PC-9 (cell line): Measurements from ENCODE around the gene SLC46A3. TPM values are rescaled to one million over a fixed set of nuclear protein-coding genes. Genes with fewer than 3 reads are reported as not detected.
"Not testable (repeated sequence)": the region's sequence is repeated elsewhere in the genome, so short reads cannot be mapped to it uniquely, and the experiment has no call there.

Source experiments
- BruUV-seq: library from RNA; stranded (reverse); fragments of 400-500 nt; replicated peaks from 2 replicates; lab custom pipeline; 2021; lab: Mats Ljungman, UMichigan
- CTCF ChIA-PET: fragments of 300-600 bp; sonication (Branson Sonifier 250); formaldehyde crosslinking; loops from one replicate; lab custom pipeline; 2022; ENCODE audit warnings: antibody characterized with exemption; lab: Charles Lee
- POLR2A ChIA-PET: fragments of 300-600 bp; sonication (Branson Sonifier 250); formaldehyde crosslinking; loops from one replicate; lab custom pipeline; 2022; ENCODE audit warnings: antibody characterized with exemption; ENCODE audit not compliant: unreplicated experiment; lab: Charles Lee
- DNase-seq, 2 experiments: peaks; one replicate each; pipeline versions ENCODE4 v3.0.0 to v3.0.0-alpha.2; 2015 to 2022; ENCODE audit warnings: mixed read lengths in 1 of 2
- H2AFZ ChIP-seq: fragments of 200-600 bp; sonication (generic); 2 replicates; pipeline ENCODE4 v1.8.1; 2017; ENCODE audit warnings: antibody characterized with exemption
- H3F3A ChIP-seq: fragments of 200-600 bp; sonication (generic); 2 replicates; pipeline ENCODE4 v1.8.1; 2017; ENCODE audit warnings: antibody characterized with exemption, mild to moderate bottlenecking, low read depth; ENCODE audit not compliant: insufficient read depth
- H3K27ac ChIP-seq: fragments of 200-600 bp; sonication (generic); 2 replicates; pipeline ENCODE4 v1.6.1; 2016; ENCODE audit warnings: mixed run types
- H3K27me3 ChIP-seq: fragments of 200-600 bp; sonication (generic); 2 replicates; pipeline ENCODE4 v1.6.1; 2016; ENCODE audit warnings: low read depth, mixed run types; ENCODE audit not compliant: insufficient read depth
- H3K36me3 ChIP-seq: fragments of 200-600 bp; sonication (generic); 2 replicates; pipeline ENCODE4 v1.6.1; 2016; ENCODE audit warnings: low read depth, mixed run types
- H3K4me1 ChIP-seq: fragments of 200-600 bp; sonication (generic); replicated peaks from 2 replicates; pipeline ENCODE4 v1.6.1; 2016; ENCODE audit warnings: mixed run types; ENCODE audit not compliant: insufficient read depth
- H3K4me2 ChIP-seq: fragments of 200-600 bp; sonication (generic); 2 replicates; pipeline ENCODE4 v1.6.1; 2017; ENCODE audit warnings: mixed run types
- H3K4me3 ChIP-seq: fragments of 200-600 bp; sonication (generic); 2 replicates; pipeline ENCODE4 v1.6.1; 2016; ENCODE audit warnings: mixed run types
- H3K79me2 ChIP-seq: fragments of 200-600 bp; sonication (generic); 2 replicates; pipeline ENCODE4 v1.6.1; 2017; ENCODE audit warnings: low read depth, mixed run types
- H3K9me2 ChIP-seq: fragments of 200-600 bp; sonication (generic); 2 replicates; pipeline ENCODE4 v1.8.1; 2017; ENCODE audit warnings: mild to moderate bottlenecking; ENCODE audit not compliant: insufficient read depth
- H3K9me3 ChIP-seq: fragments of 200-600 bp; sonication (generic); 2 replicates; pipeline ENCODE4 v1.8.1; 2016; ENCODE audit warnings: low read depth; ENCODE audit not compliant: insufficient read depth
- H4K20me1 ChIP-seq: fragments of 200-600 bp; sonication (generic); 2 replicates; pipeline ENCODE4 v1.8.1; 2017; ENCODE audit not compliant: insufficient read depth
- EZH2 ChIP-seq: fragments of 200-600 bp; sonication (generic); IDR thresholded peaks from 2 replicates; pipeline ENCODE4 v1.8.0; 2017; ENCODE audit warnings: antibody characterized with exemption, low read depth
- intact Hi-C: fragments of 100-400 bp; cut with micrococcal nuclease; formaldehyde crosslinking; loops from one replicate; pipeline ENCODE4 v1.10.0; 2022; ENCODE audit not compliant: unreplicated experiment
- total RNA-seq: library from RNA; stranded (reverse); gene quantifications from 2 replicates; pipeline ENCODE4 v1.2.3, GENCODE V29; 2021
- TF ChIP-seq, protein P1 (sequence below): fragments of 200-600 bp; sonication (generic); conservative IDR thresholded peaks from 2 replicates; pipeline ENCODE4 v1.6.1; 2017; ENCODE audit warnings: mixed run types, antibody characterized with exemption, mild to moderate bottlenecking, moderate library complexity

Gene SLC46A3
- total RNA-seq, 1 experiment from 2014 or later: 0.15 TPM

DNA sequence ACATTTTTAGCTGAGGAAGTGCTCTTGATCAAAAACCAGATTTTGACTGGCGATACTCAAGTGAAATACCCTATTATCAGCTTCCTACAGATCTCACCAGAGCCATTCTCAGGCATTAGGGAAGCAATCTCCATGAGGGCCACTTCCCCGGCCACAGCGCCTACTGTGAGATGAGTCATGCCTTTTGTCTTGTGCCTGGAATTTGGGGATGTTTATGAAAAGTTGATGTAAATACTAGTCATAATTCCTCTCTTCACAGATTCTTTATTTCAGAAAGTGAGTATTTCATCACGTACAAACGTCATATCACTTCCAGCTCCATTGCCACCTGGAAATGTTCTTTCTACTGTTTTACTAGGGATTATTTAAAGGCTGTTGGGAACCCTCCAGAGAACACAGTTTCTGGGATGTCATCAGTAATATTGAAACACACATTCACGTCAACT is 25.3 kb upstream of the SLC46A3 start:
- H3K4me2 ChIP-seq: no peak overlapping the region
- intact Hi-C loops: no loop called here
- H2AFZ ChIP-seq: peak overlapping the region; percentile 48; the same call in 1 of the 2 replicates
- peaks cover 4% of the 10 kb centered on the region; the same call in 1 of the 2 replicates for H3K4me1 ChIP-seq
- ChIA-PET CTCF (interaction anchor here (0.7 kb wide), 1 partner anchor 51 kb away, joined by 3 read pairs; no protein-coding TSS in a partner anchor), POLR2A (no interaction called here)
- peak overlapping the region; percentile 28; the same call in 1 of the 2 replicates for H3K27ac ChIP-seq
- H3K79me2 ChIP-seq: no peaks in the 10 kb centered on the region
- no peaks in the 10 kb centered on the region; the same call in 1 of the 2 replicates for H3K27me3 ChIP-seq
- no peaks in the 10 kb centered on the region for H4K20me1 ChIP-seq
- H3K9me2 ChIP-seq: no peaks in the 10 kb centered on the region
- BruUV-seq: no TSS peak
- H3K36me3 ChIP-seq: no peaks in the 10 kb centered on the region
- DNase-seq: peak in 1 of 2 experiments; percentile 16
- no peaks in the 10 kb centered on the region for H3K9me3 ChIP-seq
- TF ChIP-seq EZH2: no peak
- TF ChIP-seq, protein P1, sequence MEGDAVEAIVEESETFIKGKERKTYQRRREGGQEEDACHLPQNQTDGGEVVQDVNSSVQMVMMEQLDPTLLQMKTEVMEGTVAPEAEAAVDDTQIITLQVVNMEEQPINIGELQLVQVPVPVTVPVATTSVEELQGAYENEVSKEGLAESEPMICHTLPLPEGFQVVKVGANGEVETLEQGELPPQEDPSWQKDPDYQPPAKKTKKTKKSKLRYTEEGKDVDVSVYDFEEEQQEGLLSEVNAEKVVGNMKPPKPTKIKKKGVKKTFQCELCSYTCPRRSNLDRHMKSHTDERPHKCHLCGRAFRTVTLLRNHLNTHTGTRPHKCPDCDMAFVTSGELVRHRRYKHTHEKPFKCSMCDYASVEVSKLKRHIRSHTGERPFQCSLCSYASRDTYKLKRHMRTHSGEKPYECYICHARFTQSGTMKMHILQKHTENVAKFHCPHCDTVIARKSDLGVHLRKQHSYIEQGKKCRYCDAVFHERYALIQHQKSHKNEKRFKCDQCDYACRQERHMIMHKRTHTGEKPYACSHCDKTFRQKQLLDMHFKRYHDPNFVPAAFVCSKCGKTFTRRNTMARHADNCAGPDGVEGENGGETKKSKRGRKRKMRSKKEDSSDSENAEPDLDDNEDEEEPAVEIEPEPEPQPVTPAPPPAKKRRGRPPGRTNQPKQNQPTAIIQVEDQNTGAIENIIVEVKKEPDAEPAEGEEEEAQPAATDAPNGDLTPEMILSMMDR: no peak
- no peak overlapping the region for H3K4me3 ChIP-seq
- peaks cover 6% of the 10 kb centered on the region; the same call in 1 of the 2 replicates for H3F3A ChIP-seq

GRCh38 chr13:28743499-28744083 is 24.8 kb upstream of the SLC46A3 start:
- Histone ChIP-seq H2AFZ (peak overlapping the region; percentile 48; the same call in 1 of the 2 replicates), H3K4me1 (peaks cover 4% of the 10 kb centered on the region; the same call in 1 of the 2 replicates), H4K20me1 (no peaks in the 10 kb centered on the region), H3K9me2 (no peaks in the 10 kb centered on the region), H3K79me2 (no peaks in the 10 kb centered on the region), H3K27ac (peak overlapping the region; percentile 28; the same call in 1 of the 2 replicates), H3K27me3 (no peaks in the 10 kb centered on the region; the same call in 1 of the 2 replicates), H3K9me3 (no peaks in the 10 kb centered on the region), H3K4me3 (no peak overlapping the region), H3F3A (peaks cover 6% of the 10 kb centered on the region; the same call in 1 of the 2 replicates), H3K4me2 (no peak overlapping the region), H3K36me3 (no peaks in the 10 kb centered on the region)
- no TSS peak for BruUV-seq
- intact Hi-C loops: no loop called here
- no peak for DNase-seq
- TF ChIP-seq, protein P1: no peak
- TF ChIP-seq EZH2: no peak
- CTCF ChIA-PET: interaction anchor here (0.7 kb wide), 1 partner anchor 50 kb away, joined by 3 read pairs; no protein-coding TSS in a partner anchor
- POLR2A ChIA-PET: no interaction called here

DNA sequence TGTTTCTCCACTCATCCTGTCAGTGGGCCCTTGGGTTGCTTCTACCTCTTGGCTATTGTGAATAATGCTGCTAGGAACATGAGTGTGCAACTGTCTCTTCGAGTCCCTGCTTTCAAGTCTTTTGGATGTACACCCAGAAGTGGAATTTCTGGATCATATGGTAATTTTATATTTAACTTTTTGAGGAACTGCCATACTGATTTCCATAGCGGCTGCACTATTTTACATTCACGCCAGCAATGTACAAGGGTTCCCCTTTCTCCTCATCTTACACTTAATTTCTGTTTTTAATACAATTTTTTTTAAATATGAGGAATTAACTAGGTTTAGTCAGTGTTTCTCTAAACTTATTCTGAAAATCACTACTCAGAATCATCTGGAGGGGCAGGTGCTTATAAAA is 24.2 kb upstream of the SLC46A3 start:
- Histone ChIP-seq H3K79me2 (no peaks in the 10 kb centered on the region), H3K36me3 (no peaks in the 10 kb centered on the region), H3K9me2 (no peaks in the 10 kb centered on the region), H3F3A (peaks cover 6% of the 10 kb centered on the region; the same call in 1 of the 2 replicates), H4K20me1 (no peaks in the 10 kb centered on the region), H2AFZ (no peak overlapping the region), H3K4me2 (no peak overlapping the region), H3K4me3 (no peak overlapping the region), H3K27ac (no peak overlapping the region), H3K4me1 (peaks cover 4% of the 10 kb centered on the region; the same call in 1 of the 2 replicates), H3K27me3 (no peaks in the 10 kb centered on the region; the same call in 1 of the 2 replicates), H3K9me3 (no peaks in the 10 kb centered on the region)
- no TSS peak for BruUV-seq
- ChIA-PET POLR2A (no interaction called here), CTCF (no interaction called here)
- TF ChIP-seq, protein P1: no peak
- TF ChIP-seq EZH2: no peak
- DNase-seq: no peak
- intact Hi-C loops: no loop called here

GRCh38 chr13:28742445-28742844 is 23.7 kb upstream of the SLC46A3 start:
- H3K36me3 ChIP-seq, CTCF ChIA-PET, H3K4me2 ChIP-seq, H3F3A ChIP-seq, intact Hi-C loops, H3K4me1 ChIP-seq, H3K4me3 ChIP-seq, H3K27me3 ChIP-seq, H2AFZ ChIP-seq, H3K79me2 ChIP-seq, H3K27ac ChIP-seq, H3K9me2 ChIP-seq, H3K9me3 ChIP-seq, DNase-seq, BruUV-seq, H4K20me1 ChIP-seq: not testable (repeated sequence)
- POLR2A ChIA-PET: interaction anchor here (0.5 kb wide), 1 partner anchor 633 kb away, joined by 3 read pairs; no protein-coding TSS in a partner anchor
